Measurements from ENCODE around the gene PTGDS.

DNA sequence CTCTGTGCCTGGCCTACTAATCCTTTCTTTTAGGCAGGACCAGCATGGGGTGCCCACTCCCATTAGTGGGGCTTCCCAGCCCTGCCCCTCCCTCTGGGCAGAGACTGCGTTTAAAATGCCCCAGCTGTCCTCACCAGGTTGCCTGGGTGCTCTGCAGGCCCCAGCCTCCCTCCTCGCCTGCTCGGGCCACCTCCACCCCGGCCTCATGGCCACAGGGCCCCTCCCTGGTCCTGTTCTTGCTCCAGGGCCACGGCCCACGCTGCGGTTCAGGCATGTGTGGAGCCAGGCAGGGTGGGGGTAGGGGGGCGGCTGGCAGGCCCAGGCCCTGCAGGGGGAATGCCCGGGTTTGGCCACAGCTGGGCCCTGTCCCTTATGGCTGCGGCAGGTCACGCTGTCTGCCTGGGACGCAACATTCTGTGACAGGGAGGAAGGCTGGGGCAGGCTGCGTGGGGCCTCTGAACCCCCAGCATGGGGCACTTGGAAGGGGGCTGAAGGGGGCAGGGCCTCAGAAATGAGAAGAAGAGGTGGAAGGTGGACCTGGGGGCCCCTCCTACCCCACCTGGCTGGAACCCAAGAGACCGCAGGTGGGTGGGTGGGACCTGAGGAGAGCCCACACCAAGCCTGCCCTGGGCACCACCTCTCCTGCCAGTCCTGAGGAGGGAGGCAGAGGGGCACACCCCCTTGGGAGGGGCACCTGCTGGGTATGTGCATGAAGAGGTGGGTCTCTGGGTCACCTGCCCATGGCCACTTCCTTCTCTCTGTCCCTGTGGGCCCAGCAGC lies 25.6 kb upstream of the PTGDS start, which contains the start of gene LCN12:
- TF ChIP-seq, protein P1, sequence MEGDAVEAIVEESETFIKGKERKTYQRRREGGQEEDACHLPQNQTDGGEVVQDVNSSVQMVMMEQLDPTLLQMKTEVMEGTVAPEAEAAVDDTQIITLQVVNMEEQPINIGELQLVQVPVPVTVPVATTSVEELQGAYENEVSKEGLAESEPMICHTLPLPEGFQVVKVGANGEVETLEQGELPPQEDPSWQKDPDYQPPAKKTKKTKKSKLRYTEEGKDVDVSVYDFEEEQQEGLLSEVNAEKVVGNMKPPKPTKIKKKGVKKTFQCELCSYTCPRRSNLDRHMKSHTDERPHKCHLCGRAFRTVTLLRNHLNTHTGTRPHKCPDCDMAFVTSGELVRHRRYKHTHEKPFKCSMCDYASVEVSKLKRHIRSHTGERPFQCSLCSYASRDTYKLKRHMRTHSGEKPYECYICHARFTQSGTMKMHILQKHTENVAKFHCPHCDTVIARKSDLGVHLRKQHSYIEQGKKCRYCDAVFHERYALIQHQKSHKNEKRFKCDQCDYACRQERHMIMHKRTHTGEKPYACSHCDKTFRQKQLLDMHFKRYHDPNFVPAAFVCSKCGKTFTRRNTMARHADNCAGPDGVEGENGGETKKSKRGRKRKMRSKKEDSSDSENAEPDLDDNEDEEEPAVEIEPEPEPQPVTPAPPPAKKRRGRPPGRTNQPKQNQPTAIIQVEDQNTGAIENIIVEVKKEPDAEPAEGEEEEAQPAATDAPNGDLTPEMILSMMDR (IDR thresholded peaks at IDR 0.05 in 2 of 3, conservative IDR thresholded peaks at IDR 0.05 in 1 of 3; ENCODE audit: control insufficient read depth in 2 of 3, extremely low read depth in 1 of 3, insufficient read depth in 1 of 3, low read depth in 3 of 3, low read length in 3 of 3), result no peak
- TF ChIP-seq ZNF207 (IDR thresholded peaks at IDR 0.05; ENCODE audit: borderline replicate concordance), result no peak
- TF ChIP-seq, protein P2, sequence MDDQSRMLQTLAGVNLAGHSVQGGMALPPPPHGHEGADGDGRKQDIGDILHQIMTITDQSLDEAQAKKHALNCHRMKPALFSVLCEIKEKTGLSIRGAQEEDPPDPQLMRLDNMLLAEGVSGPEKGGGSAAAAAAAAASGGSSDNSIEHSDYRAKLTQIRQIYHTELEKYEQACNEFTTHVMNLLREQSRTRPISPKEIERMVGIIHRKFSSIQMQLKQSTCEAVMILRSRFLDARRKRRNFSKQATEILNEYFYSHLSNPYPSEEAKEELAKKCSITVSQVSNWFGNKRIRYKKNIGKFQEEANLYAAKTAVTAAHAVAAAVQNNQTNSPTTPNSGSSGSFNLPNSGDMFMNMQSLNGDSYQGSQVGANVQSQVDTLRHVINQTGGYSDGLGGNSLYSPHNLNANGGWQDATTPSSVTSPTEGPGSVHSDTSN (IDR thresholded peaks at IDR 0.05; ENCODE audit: insufficient replicate concordance, low read depth, low read length), result no peak
- no peak for TF ChIP-seq EZH2 (IDR thresholded peaks at IDR 0.05; ENCODE audit: borderline replicate concordance, control insufficient read depth, low read depth, low read length)
- TF ChIP-seq POLR2A (IDR thresholded peaks at IDR 0.05; ENCODE audit: low read depth, low read length), result no peak
- TF ChIP-seq, protein P3, sequence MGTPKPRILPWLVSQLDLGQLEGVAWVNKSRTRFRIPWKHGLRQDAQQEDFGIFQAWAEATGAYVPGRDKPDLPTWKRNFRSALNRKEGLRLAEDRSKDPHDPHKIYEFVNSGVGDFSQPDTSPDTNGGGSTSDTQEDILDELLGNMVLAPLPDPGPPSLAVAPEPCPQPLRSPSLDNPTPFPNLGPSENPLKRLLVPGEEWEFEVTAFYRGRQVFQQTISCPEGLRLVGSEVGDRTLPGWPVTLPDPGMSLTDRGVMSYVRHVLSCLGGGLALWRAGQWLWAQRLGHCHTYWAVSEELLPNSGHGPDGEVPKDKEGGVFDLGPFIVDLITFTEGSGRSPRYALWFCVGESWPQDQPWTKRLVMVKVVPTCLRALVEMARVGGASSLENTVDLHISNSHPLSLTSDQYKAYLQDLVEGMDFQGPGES (IDR thresholded peaks at IDR 0.05), result no peak
